ENCODE results near the gene NDST1. TPM values are rescaled to one million over a fixed set of nuclear protein-coding genes. Genes with fewer than 3 reads are reported as not detected.

The NDST1 gene
- total and polyA plus RNA-seq, 10 of the 15 experiments (the other 5 are each of a cell fraction or from before 2014, with no cell fraction given), result 0.20 to 53.5 (median 12.9) TPM

- Histone ChIP-seq H3K9me3 (replicated peaks; ENCODE audit: control insufficient read depth, insufficient read depth, low read length) (no peaks in the 10 kb centered on the region), H3K4me3 (no peak overlapping the region), H3K27me3 (replicated peaks in 1 of 2; ENCODE audit: control insufficient read depth in 2 of 2, insufficient read depth in 2 of 2, low read length in 1 of 2) (no peaks in the 10 kb centered on the region), H3K4me2 (ENCODE audit: control insufficient read depth, insufficient read depth) (no peak overlapping the region), H3K36me3 (ENCODE audit: control insufficient read depth in 2 of 2, insufficient read depth in 2 of 2, low read length in 1 of 2) (peaks cover 16 to 36% of the 10 kb centered on the region in 2 experiments; a peak in 3 of 4 replicates), H3K9ac (ENCODE audit: control insufficient read depth, insufficient read depth, low read length) (no peak overlapping the region), H3K79me2 (ENCODE audit: control insufficient read depth, insufficient read depth, low read length) (no peaks in the 10 kb centered on the region), H4K20me1 (ENCODE audit: control insufficient read depth, insufficient read depth) (no peaks in the 10 kb centered on the region), H3K27ac (ENCODE audit: control insufficient read depth, insufficient read depth) (no peak overlapping the region), H2AFZ (ENCODE audit: control insufficient read depth, low read depth, low read length) (no peak overlapping the region), H3K4me1 (ENCODE audit: control insufficient read depth, insufficient read depth, low read length) (no peaks in the 10 kb centered on the region)
- SMC1A ChIA-PET (ENCODE audit: uncharacterized antibody, unreplicated experiment), result interaction anchor here (1.1 kb wide), 1 partner anchor 76 kb away, joined by 3 read pairs; no protein-coding TSS in a partner anchor
- BruUV-seq (replicated peaks), result no TSS peak
- RAD21 ChIA-PET (ENCODE audit: unreplicated experiment), result no interaction called here
- in situ Hi-C loops (cut with MboI), result no loop called here
- FAIRE-seq, result no peak
- TF ChIP-seq SREBF1 (IDR thresholded peaks at IDR 0.05; ENCODE audit: low read length) (no peak), PAX8 (IDR thresholded peaks at IDR 0.05) (no peak), ZNF274 (IDR thresholded peaks at IDR 0.05; ENCODE audit: insufficient read depth, insufficient read length) (no peak), CHD1 (IDR thresholded peaks at IDR 0.05; ENCODE audit: low read depth, low read length) (no peak), EED (IDR thresholded peaks at IDR 0.05; ENCODE audit: low read depth) (no peak), NR2C1 (IDR thresholded peaks at IDR 0.05) (no peak), PRDM15 (CRISPR knock-in tag; IDR thresholded peaks at IDR 0.05) (no peak), RUNX3 (IDR thresholded peaks at IDR 0.05; ENCODE audit: low read length) (no peak), SMAD5 (IDR thresholded peaks at IDR 0.05; ENCODE audit: low read depth) (no peak), ATF3 (IDR thresholded peaks at IDR 0.05; ENCODE audit: borderline replicate concordance, extremely low read depth, low read depth, low read length) (no peak), PKNOX1 (IDR thresholded peaks at IDR 0.05) (no peak), HDAC2 (IDR thresholded peaks at IDR 0.05) (no peak), LARP7 (IDR thresholded peaks at IDR 0.05) (no peak), SKIL (IDR thresholded peaks at IDR 0.05; ENCODE audit: low read depth, poor library complexity, severe bottlenecking) (no peak), RBBP5 (conservative IDR thresholded peaks at IDR 0.05) (no peak), ASH2L (IDR thresholded peaks at IDR 0.05; ENCODE audit: borderline replicate concordance, low read depth) (no peak)
- WGBS (ENCODE audit: insufficient coverage, insufficient replicate concordance, low lambda C conversion rate, missing lambda C conversion rate), result 98% methylated on average over 14 of the region's 14 CpGs
- ATAC-seq, result no peak
- intact Hi-C loops (cut with micrococcal nuclease; ENCODE audit: unreplicated experiment), result no loop called here
- DNase-seq (ENCODE audit: low read depth, low spot score), result no peak
- CTCF ChIA-PET, result interaction anchor here (0.7 to 1.2 kb wide), 2 partner anchors 25 to 152 kb away, joined by 4 to 5 read pairs; no protein-coding TSS in a partner anchor
- POLR2A ChIA-PET, result no interaction called here
Measured at GRCh38 chr5:150535611-150536010, 27.7 kb downstream of the NDST1 start.

Data from GM12878 (cell line).